Ishikawa (cell line): ENCODE results near the gene PLAGL2.

Source experiments
- CEBPB ChIP-seq: IDR thresholded peaks from 2 replicates; pipeline ENCODE4 v1.6.1; 2012
- CREB1 ChIP-seq: IDR thresholded peaks from 2 replicates; pipeline ENCODE4 v1.6.1; 2012; ENCODE audit warnings: low read depth
- EP300 ChIP-seq: IDR thresholded peaks from 2 replicates; pipeline ENCODE4 v1.6.1; 2012; ENCODE audit warnings: borderline replicate concordance
- NFIC ChIP-seq: IDR thresholded peaks from 2 replicates; pipeline ENCODE4 v1.6.1; 2012
- REST ChIP-seq: IDR thresholded peaks from 2 replicates; pipeline ENCODE4 v1.6.1; 2012; ENCODE audit warnings: low read depth, mild to moderate bottlenecking
- TAF1 ChIP-seq: IDR thresholded peaks from 2 replicates; pipeline ENCODE4 v1.6.1; 2012; ENCODE audit warnings: low read depth, mild to moderate bottlenecking
- TEAD4 ChIP-seq: IDR thresholded peaks from 2 replicates; pipeline ENCODE4 v1.6.1; 2012
- YY1 ChIP-seq: IDR thresholded peaks from 2 replicates; pipeline ENCODE4 v1.6.1; 2012; ENCODE audit warnings: low read depth
- TF ChIP-seq, protein P1 (sequence below): IDR thresholded peaks from 2 replicates; pipeline ENCODE4 v1.6.1; 2012

GRCh38 chr20:32236048-32236533, 28.5 kb upstream of the PLAGL2 start:
- TF ChIP-seq CREB1 = no peak
- TF ChIP-seq, protein P1, sequence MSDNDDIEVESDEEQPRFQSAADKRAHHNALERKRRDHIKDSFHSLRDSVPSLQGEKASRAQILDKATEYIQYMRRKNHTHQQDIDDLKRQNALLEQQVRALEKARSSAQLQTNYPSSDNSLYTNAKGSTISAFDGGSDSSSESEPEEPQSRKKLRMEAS = no peak
- no peak for TF ChIP-seq REST
- no peak for TF ChIP-seq EP300
- no peak for TF ChIP-seq TAF1
- TF ChIP-seq CEBPB = no peak
- TF ChIP-seq YY1 = no peak
- TF ChIP-seq TEAD4 = no peak
- no peak for TF ChIP-seq NFIC
